Measurements from ENCODE around the gene NTRK3.
A peak's percentile ranks its signal among the peaks of the same experiment; 100 is the strongest.

NTRK3 gene

GRCh38 chr15:88257311-88258092 lies 963 bp upstream of the NTRK3 start:
- no peak for TF ChIP-seq CTCF (IDR thresholded peaks at IDR 0.05; ENCODE audit: extremely low read depth, missing control alignments)
- DNase-seq (ENCODE audit: low spot score) = no peak

GRCh38 chr15:88255484-88256278 lies 858 bp downstream of the NTRK3 start:
- TF ChIP-seq CTCF (IDR thresholded peaks at IDR 0.05; ENCODE audit: extremely low read depth, missing control alignments) = no peak
- peak; percentile 45 for DNase-seq (ENCODE audit: low spot score)

GRCh38 chr15:88255087-88255483 lies 1.5 kb downstream of the NTRK3 start:
- no peak for DNase-seq (ENCODE audit: low spot score)
- TF ChIP-seq CTCF (IDR thresholded peaks at IDR 0.05; ENCODE audit: extremely low read depth, missing control alignments) = no peak

GRCh38 chr15:88252441-88252840 lies 4.1 kb downstream of the NTRK3 start:
- DNase-seq (ENCODE audit: low spot score) = no peak
- TF ChIP-seq CTCF (IDR thresholded peaks at IDR 0.05; ENCODE audit: extremely low read depth, missing control alignments) = no peak

- no peak for DNase-seq (ENCODE audit: low spot score)
Observed at GRCh38 chr15:88250826-88251225, 5.7 kb downstream of the NTRK3 start.

GRCh38 chr15:88249220-88249619 lies 7.3 kb downstream of the NTRK3 start:
- DNase-seq (ENCODE audit: low spot score) = no peak
- no peak for TF ChIP-seq CTCF (IDR thresholded peaks at IDR 0.05; ENCODE audit: extremely low read depth, missing control alignments)

More at GRCh38 chr15:88250826-88251225, 5.7 kb downstream of the NTRK3 start:
- TF ChIP-seq CTCF (IDR thresholded peaks at IDR 0.05; ENCODE audit: extremely low read depth, missing control alignments) = no peak

GRCh38 chr15:88247914-88248313 lies 8.6 kb downstream of the NTRK3 start:
- TF ChIP-seq CTCF (IDR thresholded peaks at IDR 0.05; ENCODE audit: extremely low read depth, missing control alignments) = no peak
- no peak for DNase-seq (ENCODE audit: low spot score)
